GM18873 (cell line): ENCODE measurements around the gene ZNF225.
"Not testable (repeated sequence)": the region's sequence is repeated elsewhere in the genome, so short reads cannot be mapped to it uniquely, and the experiment has no call there.

Experiments
- ATAC-seq: cut with Tn5 transposase; IDR thresholded peaks from one replicate; pipeline ENCODE4 v1.9.1; 2021; ENCODE audit warnings: mild to moderate bottlenecking, moderate library complexity, moderate number of reproducible peaks; ENCODE audit not compliant: unreplicated experiment, low FRiP score

The ZNF225 gene

GRCh38 chr19:44151491-44151890 is 38.3 kb downstream of the ZNF225 start:
- ATAC-seq: no peak

GRCh38 chr19:44156475-44156874 is 43.3 kb downstream of the ZNF225 start:
- ATAC-seq: no peak

GRCh38 chr19:44163789-44164188 is 50.6 kb downstream of the ZNF225 start:
- ATAC-seq: no peak

- peak; percentile 22 for ATAC-seq
Measured at GRCh38 chr19:44164327-44164672, 51.1 kb downstream of the ZNF225 start.

- ATAC-seq: peak; percentile 78
Measured at GRCh38 chr19:44164673-44165512, 51.7 kb downstream of the ZNF225 start, which contains the start of gene ZNF226. Gene ZNF226, plus strand, starts transcription at chr19:44165100. Its CDS starts 4,981 bp downstream, at chr19:44170081.

GRCh38 chr19:44170660-44171059 is 57.5 kb downstream of the ZNF225 start:
- ATAC-seq: not testable (repeated sequence)

DNA sequence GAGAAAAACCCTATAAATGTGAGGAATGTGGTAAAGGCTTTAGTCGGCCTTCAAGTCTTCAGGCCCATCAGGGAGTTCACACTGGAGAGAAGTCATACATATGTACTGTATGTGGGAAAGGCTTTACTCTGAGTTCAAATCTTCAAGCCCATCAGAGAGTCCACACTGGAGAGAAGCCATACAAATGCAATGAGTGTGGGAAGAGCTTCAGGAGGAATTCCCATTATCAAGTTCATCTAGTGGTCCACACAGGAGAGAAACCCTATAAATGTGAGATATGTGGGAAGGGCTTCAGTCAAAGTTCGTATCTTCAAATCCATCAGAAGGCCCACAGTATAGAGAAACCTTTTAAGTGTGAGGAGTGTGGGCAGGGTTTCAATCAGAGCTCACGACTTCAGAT is 63.4 kb downstream of the ZNF225 start:
- ATAC-seq: no peak

DNA sequence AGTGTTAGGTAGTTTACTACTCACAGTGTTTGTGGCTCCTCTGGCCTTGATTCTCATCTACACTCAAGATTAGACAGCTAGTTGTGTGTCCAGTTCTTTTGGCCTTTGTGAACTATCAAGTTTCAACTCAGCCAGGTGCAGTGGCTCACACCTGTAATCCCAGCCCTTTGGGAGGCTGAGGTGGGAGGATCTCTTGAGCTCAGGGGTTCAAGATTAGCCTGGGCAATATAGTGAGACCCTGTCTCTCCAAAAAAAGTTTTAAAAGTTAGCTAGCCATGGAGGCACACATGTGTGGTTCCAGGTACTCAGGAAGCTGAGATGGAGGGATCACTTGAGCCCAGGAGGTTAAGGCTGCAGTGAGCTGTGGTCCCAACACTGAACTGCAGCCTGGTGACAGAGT is 67.8 kb downstream of the ZNF225 start:
- ATAC-seq: no peak

DNA sequence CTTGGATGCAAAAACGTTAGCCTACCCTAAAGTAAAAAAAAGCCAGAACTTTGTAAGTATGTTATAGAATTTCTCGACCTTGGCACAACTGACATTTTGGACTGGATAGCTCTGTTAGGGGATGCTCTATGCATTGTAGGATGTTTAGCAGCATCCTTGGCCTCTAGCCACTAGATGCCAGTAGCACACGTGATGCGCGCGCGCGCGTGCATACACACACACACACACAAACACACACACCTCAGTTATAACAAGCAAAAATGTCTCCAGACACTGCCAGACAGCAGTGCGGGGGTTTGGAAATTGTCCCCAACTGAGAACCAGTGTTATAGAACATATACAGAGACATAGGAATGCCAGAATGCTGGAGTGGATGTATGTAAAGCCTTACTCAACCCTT is 68.9 kb downstream of the ZNF225 start:
- no peak for ATAC-seq
